ENCODE data around the gene ZNF44.

The ZNF44 gene

DNA sequence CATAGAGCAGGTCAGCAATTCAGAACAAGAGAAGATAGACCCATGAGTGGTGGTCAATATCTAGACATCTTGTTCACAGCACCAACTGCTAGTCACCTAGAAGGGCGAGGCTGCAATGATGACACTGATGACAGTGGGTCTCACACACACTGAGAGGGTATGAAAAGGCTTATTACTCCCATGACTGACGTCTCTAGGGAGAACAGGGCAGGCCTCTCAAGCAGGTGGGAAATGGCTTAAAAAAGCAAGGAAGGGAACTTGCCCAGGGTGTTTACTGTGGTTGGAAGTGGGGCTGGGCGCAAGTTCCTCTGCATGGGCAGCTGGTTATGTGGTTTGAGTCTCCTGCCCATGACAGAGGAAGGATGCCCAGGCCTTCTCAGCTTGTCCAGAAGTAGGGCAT is 33.8 kb downstream of the ZNF44 start:
- no peak for DNase-seq

DNA sequence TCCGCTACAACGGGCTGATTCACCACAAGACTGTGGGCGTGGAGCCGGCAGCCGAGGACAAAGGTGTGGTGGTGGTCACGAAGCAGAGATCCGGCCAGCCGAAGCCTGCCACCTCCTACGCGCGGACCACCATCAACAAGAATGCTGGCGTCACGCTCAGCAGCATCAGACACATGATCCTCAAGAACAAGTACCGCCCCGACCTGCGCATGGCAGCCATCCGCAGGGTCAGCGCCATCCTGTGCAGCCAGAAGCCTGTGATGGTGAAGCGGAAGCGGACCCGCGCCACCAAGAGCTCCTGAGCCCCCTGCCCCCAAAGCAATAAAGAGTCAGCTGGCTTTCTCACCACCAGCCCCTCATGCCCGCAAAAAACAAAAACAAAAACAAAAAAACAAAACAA is 34.4 kb downstream of the ZNF44 start:
- DNase-seq = no peak

DNA sequence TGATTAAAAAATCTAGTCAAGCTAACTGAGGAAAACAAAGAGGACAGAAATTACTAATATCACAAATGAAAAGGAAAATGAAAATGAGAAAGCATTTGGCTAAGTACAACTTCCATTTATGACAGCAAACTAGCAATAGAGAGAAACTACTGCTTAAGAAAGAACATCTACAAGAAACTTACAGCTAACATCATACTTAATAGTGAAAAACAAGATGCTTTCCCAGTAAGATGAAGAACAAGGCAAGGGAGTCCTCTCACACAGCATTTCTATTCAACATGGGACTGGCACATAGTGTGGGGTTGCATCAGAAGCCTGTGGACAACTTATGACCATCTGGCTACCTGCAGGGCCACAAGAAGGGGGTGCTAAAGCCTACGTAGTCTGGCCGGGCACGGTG is 39.3 kb downstream of the ZNF44 start:
- DNase-seq = no peak

DNA sequence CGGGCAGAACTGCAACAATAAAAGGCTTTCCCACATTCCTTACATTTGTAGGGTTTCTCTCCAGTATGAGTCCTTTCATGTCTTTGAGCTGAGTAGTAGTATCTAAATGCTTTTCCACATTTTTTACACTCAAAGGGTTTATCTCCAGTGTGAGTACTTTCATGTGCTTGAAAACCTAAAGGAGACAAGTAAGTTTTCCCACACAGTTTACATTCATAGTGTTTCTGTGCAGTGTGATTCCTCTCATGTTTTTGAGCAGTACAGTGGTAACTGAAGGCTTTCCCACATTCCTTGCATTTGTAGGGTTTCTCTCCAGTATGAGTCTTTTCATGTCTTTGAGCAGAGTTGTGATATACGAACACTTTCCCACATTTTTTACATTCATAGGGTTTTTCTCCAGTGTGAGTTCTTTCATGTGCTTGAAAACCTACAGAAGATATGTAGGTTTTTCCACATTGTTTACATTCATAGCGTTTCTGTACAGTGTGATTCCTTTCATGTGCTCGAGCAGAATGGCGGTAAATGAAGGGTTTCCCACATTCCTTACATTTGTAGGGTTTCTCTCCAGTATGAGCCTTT is 47.0 kb downstream of the ZNF44 start:
- no peak for DNase-seq

DNA sequence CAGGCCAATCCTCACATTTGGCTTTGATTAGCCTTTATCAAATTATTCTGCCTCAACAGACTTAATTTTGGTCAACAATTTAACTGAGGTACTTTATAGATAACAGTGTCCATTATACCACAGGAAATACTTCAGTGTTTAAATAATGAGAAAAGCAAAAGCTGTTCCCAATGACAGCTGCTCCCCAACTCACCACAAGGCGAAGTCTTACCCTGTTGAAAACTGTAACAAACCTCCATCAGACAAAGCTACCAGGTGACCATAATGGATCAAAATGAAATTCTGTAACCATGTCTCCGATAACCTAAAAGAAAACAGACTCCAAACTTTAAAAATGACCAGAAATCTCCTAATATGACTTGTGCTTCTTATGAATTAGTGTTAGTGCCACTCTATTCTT is 50.3 kb downstream of the ZNF44 start:
- DNase-seq = no peak

DNA sequence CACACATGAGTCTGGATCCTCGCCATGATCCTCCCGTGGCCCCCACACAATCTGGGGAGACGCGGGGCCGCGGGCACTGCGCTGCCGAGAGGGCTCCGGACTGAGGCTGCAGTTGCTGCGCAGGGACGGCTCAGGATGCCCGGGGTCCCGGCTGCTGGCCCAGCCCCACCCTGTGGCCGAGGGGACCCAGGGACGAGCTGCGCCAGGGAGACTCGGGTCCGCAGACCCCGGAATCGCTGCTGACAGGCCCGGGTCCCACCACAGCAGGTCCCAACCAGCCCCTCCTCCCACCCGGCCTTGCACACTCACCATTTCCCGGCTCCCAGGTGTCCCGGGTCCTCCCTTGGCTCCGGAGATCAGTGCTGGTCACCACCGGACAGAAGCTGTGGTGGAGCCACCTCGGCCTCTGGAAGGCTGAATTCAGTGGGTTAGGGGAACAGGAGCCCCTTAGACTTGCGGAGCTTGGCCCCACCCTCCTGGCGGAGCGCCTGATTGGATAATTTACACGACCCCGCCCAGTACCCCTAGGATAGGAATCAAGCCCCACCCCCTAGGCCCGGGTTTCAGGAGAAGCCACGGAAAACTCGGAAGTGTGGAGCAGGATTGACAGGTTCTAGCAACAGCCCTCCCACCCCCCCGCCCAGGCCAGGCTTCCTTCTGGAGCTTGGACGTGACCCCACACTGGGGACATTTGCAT is 57.4 kb downstream of the ZNF44 start:
- DNase-seq = no peak

DNA sequence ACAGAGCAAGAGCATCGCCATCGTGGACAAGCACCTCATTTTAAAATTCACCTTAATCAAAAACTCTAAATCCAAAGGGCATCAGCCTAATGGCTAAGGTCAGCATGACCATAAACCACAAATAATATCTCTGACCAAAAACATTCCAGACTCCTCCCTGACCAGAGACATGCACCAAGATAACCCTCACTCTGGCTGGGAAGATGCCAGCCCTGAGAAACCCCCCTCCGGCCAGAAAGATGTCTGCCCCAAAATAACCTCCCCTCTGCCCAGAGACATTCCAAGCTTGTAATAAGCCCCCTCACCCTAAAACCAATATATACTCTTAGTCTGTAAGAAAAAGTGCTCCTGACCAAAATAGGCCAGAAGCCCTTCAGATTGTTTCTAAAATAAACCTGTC is 61.7 kb downstream of the ZNF44 start:
- no peak for DNase-seq

DNA sequence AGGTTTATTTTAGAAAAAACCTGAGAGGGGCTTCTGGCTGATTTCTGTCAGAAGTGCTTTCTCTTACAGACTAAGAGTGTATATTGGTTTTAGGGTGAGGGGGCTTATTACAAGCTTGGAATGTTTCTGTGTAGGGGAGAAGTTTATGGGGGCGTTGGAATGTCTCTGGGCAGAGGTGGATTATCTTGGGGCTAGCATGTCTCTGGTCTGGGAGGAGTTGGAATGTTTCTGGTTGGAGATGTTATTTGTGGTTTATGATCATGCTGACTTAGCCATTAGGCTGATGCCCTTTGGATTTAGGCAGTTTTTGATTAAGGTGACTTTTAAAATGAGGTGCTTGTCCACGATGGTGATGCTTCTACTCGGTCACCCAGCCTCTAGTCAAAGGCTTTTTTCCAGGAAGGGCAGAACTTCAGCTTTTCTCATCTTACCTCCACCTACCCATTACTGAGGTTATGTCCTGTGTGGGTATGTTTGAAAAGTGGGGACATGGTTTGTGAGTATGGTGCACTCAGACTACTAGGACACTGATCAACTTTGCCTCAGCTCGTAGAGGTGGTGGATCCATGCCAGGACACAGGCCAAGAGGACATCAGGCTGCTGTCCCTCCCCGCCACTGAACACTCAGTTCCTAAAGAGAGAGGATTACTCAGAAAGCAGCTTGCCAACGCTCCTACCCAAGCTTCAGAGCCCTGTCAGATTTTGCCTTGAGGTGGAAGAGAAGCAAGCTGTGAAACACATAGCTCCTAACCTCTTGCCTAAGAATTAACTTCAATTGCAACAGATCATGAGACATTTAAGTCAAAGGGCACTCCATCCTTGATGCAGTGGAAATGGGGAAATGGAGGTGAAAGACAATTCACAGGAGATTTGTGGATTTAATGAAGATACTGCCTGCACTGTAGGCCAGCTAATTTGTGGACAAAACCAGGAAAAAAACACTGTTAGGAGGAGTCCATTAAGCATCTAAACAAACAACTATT is 63.6 kb downstream of the ZNF44 start:
- DNase-seq = no peak

DNA sequence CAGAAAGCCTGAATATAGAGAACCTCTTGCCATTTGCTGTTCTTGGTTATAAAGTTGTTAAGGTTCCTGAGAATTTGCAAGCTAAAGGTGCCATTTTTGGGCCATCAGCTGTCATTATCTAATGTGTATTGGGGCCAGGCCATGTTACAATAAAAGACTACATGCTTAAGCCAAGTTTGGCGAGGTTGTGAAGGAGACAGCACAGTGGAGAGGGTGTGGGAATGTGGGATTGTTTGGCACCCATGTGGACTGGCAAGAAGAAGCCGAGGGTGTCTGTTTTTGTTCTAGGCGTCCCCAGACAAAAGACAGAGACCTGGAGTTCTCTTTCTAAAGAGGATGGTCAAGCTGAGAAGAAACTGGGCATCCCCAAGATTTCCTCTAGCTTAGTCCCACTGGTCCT is 64.7 kb downstream of the ZNF44 start:
- DNase-seq = no peak

DNA sequence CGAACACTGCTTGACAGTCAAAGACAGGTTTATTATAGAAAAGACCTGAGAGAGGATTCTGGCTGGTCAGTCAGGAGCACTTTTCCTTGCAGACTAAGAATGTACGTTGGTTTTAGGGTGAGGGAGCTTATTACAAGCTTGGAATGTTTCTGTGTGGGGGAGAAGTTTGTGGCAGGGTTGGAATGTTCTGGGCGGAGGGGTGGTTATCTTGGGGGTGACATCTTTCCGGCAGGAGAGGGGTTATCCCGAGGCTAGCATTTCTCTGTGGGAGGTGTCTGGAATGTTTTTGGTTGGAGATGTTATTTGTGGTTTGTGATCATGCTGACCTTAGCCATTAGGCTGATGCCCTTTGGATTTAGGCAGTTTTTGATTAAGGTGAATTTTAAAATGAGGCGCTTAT is 70.0 kb downstream of the ZNF44 start:
- no peak for DNase-seq

DNA sequence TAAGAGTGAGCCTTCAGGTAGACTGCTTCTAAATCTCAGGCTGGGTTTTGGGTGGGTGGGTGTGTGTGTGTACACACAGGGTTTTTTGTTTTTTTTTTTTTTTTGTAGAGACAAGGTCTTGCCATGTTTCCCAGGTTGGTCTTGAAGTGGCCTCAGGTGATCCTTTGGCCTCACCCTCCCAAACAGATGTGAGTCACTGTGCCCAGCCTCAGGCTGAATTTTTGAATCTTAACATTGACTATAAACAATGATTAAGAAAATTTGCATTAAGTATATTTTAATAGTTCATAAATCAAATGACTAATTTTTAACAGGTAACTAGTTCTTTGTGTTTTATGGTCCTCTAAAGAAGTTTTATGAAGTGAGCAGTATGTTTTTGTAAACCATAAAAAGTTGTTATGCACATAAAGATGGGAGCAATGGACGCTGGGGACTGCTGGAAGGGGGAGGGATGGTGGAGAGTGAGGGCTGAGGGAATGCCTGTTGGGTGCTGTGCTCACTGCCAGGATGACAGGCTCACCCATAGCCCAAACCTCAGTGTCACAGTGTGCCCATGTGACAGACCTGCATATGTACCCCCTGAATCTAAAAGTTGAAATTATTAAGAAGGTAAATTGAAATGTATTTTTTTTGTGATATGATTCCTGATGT is 71.6 kb downstream of the ZNF44 start:
- no peak for DNase-seq

Measured in activated gamma-delta T cell (primary cell).